HG02852 (cell line): ENCODE data around the gene DLK1.

Source experiments
- ATAC-seq: cut with Tn5 transposase; IDR thresholded peaks from one replicate; pipeline ENCODE4 v1.9.1; 2021; ENCODE audit warnings: mild to moderate bottlenecking, moderate library complexity; ENCODE audit not compliant: unreplicated experiment

The DLK1 gene

DNA sequence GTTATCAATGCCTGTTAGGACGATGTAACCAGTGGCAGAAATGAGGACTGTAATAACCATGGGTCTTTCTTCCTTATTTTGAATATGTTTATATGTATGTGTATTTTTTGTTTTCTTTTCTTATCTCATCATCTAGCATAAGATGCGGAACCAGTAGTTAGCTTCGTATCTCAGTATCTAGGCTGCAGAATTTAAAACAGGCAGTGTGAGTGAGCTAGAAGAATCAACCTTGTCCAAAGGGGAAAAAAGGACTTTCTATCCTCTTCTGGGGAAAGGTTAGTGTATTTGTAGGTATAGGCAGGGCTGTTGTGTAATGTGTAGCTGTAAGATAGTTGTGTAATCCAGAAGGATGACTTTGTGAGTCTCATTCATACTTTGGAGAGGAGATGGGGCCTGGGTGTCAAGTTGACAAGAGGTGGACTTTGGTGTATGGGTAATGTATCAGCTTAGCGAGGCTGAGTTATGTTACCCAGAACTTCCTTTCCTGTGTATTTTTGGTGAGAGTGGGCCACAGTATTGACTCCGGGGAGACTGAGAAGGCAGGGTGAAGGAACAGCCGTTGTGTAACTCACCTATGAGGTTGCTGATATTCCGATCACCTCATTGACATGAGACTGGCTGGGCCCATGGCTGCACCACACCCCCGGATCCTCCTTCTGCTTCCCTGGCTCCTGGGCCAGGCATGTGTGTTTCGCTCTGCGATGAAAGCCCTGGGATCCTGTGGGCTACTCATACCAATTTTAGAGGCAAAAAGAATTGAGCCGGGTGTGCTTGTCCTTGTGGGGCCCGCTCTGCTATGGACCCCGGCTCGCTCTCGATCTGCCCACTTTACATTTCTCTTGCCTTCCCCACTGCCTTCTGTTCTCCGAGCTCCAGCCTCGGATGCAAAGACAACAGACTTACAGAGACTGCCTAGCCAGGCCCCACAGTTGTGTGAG is 24.3 kb downstream of the DLK1 start:
- ATAC-seq: no peak

DNA sequence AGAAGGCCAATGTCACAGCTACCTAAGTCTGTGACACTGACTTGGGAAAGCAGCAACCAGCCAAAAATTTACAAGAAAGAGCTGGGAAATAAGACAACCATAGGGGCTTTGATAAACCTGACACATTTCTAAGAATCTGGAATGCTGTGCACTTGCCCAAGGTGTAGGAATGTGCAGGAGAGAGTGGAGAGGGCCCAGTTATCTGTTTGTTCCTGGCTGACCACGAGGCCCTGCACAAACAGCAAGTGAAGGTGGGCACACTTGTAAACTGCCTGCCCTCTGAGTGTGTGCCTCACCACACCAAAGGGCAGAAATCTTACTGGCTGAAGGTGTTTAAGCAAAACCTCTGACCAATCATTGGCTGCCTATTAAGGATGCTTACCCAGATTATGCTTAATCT is 27.3 kb downstream of the DLK1 start:
- no peak for ATAC-seq

DNA sequence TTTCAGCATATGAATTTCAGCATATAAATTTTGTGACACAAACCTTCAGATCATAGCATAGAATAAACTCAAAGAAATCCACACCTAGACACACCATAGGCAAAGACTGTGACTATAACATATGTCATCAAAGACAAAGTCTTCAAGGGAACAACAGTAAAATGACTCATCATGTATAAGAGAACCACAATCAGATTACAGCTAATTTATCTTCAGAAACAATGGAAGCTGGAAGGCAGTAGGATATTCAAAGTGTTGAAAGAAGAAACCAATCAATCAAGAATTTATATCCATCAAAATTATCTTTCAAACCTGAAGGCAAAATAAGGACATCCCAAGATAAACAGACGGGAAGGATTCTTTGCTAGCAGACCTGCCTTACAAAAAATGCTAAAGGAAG is 29.0 kb downstream of the DLK1 start:
- no peak for ATAC-seq

DNA sequence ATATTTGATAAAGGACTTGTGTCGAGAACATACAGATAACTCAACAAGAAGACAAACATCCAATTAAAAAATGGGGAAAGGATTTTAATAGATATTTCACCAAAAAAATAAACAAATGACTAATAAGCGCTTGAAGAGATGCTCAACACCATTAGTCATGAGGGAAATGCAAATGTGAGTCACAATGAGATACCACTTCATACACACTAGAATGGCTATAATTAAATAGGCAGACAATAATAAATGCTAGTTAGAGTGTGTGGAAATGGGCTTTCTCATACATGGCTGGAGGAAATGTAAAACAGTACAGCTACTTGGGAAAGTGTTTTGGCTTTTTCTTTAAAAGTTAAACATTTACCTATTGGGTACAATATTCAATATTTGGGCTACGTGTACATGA is 34.8 kb downstream of the DLK1 start:
- no peak for ATAC-seq

DNA sequence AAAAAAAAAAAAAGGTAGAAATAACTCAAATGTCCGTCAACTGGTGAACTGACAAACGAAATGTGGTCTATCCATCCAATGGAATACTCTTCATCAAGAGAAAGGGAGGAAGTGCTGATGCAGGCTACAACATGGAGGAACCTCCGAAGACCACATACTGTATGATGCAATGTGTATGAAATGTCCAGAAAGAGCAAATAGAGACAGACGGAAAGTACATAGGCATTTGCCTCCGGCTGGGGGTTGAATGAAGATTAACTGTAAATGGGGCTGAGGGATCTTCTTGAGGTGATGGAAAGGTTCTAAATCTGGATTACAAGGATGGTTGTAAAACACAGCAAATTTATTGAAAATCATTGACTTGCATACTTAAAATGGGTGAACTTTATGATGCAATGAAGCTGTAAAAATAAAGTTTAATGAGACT is 35.4 kb downstream of the DLK1 start:
- ATAC-seq: no peak

DNA sequence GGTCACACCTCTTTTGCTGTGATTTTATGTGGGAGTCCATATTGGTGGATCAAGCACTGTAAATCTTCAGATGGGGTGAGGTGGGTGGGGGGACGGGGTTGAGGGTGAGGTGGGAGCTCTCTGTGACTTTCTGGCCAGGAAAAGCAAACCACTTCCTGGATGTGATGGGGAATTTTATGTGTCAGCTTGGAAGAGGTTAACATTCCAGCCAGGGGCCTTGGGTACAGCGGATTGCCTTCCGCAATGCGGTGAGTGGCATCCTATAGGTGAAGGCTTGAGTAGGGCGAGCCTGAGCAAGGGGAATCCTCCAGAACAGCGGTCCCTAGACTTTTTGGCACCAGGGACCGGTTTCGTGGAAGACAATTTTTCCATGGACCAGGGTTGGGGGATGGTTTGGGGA is 36.2 kb downstream of the DLK1 start:
- no peak for ATAC-seq

DNA sequence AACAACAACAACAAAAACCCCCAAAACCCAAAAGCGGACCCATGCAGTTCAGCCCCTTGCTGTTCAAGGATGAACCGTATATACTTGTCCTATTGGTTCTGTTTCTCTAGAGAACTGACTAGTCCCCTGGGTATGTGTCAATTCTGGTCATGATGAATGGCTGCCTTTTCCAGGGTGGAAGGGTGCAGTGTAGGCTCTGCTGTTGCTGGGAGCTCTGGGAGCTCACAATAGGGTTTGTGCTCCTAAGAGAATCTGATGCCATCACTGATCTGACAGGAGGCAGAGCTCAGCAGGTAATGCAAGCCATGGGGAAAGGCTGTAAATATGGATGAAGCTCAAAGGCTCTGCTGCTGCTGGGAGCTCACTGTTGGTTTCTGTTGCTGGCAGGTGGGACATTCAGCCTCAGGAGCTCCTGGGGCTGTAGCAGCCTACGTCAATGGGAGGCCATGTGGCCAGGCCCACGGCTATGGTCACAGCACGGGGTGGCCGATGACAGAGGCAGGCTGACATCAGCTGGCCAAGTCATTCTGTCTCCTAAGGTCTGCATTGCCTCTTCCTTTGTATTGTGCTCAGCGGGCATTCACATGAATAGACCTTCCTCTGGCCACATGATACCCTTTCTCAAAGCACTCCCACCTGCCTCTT is 37.9 kb downstream of the DLK1 start:
- no peak for ATAC-seq

DNA sequence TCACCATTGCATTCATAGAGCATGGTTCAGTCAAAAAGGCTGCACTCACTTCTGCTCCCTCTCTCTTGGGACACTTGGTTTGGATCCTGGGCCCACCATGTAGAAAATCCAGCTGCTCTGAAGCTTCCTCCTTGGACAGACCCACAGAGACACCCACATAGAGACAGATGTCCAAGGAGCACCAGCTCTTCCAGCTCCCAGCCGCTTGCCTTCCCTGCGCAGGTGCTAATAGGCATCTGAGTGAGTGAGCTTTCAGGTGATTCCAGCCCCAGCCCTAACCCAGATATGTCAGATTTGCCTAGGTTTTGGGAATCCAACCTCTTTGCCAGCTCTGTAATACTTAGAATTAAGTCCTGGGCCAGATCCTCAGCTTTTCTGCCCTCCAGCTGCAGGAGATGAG is 38.6 kb downstream of the DLK1 start:
- ATAC-seq: no peak

DNA sequence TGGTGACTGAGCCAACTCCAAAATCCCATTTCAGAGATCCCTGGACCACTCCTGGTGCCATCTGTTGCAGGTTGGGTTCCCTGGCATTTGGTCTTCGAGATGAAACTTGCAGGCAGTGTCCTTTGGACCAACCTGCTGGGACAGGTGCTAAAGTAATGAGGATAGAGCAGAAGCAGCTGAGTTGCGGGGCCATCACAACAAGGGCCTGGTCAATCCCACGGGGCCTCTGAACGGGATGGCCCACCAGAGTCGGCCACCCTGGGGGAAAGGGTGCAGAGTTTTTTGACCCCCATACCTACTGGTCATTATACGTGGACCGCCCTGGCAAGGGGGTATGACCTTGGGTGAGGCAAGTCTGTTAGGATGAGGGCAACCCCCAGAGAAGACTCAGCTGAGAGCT is 39.3 kb downstream of the DLK1 start:
- ATAC-seq: no peak

DNA sequence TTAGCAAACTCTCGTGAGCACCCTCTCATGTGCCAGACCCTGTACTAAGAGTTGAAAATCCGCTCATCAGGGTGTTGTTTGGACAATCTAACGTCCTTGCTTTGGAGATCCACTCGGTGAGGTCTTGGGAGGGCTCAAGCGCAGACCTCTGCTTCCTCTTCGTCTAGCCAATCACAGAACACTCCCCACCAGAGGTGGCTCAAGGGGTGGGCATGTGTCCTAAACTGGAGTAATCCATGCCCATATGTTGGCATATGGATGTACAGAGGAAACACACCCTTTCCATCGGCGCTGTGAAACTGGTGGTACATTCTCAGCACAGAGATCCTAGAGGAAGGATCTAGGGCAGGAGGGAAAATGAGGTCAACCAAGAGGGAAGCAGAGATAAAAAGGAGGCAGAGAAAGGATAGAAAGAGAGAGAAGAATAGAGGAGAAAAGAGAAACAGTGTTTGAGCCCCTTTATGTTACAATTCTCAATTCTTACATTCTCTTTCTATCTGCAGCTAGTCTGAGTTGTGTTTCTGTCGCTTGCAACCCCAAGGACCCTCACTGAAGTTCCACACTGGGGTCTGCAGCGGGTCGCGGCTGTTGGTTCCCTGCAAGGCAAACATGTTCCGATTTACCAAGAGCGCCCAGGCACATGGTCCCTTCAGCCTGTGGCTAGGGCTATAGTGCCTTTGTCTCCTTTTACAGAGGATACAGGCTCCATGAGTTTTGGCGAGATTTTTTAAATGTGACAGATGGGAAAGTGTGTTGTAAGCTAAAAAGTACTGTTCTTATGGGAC is 40.5 kb downstream of the DLK1 start:
- no peak for ATAC-seq

DNA sequence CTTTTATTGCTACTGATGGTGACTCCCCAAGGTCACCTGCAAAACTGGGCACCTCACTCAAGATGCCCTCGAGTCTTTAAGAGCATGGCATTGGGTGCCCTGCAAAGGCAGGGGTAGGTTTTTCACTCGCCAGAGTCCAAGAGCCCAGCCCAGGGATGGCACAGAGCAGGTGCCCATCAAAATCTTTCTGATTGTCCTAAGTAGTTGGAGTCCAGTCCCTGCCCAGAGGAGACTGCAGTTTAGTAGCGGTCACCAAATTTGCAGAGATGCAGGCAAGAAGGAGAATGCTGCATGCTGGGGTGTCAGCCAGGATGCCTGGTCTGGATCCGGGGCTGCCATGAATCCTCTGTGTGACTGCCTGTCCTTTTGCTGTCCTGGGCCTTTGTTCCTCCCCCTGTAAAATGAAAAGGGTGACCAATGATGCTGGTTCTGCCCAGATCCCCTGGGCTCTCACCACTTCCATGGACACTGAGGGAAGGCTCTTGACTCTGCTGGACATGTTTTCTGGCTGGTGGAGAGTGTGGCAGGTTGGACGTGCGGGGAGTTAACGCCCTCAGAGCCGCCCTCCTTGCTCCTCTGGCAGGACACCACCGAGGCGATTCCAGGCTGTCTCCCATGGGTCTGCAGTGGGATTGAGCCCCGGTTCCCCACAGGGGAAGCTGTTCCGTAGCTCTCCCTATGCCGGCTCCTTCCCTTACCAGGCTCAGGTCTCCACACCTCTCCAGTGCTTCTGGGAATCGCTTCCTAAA is 41.3 kb downstream of the DLK1 start:
- ATAC-seq: no peak

DNA sequence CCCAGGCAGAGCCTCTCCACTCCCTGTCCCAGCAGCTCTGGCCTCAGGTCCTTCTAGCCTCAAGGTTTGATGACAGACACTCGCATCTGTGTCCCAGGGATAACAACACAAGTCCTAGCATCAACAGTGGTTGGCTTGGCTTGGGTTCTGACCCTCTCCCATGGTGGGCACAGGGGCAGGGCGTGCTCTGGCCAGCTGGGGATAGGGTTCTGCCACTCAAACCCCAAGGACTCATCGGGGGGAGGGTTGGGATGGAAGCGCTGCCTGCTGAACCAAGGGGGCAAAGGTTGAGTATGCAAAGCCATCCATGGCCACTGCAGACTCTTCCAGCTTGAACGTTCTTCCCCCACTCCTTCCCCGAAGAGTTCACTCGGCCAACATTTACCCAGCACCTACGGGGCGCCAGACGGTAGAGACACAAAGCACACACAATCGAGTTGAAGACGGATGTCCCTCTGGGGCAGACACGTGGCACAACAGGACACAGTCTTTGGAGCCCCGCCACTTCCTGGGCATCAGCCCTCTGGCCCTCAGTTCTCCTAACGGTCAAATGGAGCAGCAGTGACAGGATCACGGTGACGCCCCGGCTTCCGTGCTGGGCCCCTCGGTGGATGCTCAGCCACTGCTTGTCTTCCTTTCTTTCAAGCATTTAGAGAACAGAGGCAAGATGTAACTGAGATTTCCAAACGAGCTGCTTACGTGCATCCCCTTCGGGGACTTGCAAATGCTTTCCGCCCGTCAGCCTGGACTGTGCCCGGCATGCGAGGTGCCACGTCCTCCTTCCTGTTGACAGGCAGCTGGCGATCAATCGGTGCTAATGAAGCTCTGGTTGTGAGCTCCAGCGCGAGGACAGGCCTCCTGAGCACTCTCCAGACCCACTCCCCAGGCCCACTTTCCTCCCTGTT is 42.6 kb downstream of the DLK1 start:
- ATAC-seq: no peak

DNA sequence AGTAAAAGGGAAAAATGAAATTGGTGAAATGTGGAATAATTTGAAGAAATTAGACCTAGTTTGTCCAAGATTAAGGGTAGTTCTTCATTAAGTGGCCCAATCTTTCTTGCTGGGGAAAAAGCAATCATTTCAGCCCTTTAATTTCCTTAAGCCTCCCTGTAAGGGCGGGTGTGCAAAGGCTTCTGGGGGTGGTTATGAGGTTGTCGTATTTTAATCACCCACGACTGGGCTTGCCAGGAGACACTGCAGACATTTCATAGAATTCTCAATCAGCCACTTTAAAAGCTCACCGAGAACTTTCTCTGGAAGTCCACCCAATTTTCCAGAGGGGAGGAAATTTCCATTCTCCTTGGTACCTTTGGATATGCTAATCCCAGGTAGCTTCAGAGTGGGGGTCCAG is 43.4 kb downstream of the DLK1 start:
- no peak for ATAC-seq

DNA sequence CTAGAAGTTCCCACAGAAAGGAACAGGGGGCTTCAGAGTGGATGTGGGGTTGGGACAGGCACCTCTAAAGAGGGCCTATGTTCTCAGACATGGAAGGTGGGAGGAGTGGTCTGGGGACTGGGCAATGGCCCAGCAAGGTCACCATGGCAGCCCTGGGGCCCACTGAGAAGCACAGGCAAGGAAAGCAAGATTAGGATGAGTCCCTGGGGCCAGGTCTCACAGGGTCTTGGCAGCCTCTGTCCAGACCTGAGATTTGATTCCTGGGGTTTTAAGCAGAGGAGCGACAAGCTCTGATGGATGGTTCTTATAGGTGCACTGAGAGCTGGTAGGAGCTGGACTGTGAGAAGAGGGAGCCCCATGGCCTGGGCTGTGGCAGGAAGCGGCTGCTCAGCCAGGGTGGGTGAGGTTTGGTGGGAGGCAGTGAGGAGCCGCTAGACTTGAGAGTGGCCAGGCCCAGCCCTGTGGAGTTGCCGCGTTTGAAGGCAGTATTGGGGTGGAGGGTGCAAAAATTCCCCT is 44.0 kb downstream of the DLK1 start:
- no peak for ATAC-seq

DNA sequence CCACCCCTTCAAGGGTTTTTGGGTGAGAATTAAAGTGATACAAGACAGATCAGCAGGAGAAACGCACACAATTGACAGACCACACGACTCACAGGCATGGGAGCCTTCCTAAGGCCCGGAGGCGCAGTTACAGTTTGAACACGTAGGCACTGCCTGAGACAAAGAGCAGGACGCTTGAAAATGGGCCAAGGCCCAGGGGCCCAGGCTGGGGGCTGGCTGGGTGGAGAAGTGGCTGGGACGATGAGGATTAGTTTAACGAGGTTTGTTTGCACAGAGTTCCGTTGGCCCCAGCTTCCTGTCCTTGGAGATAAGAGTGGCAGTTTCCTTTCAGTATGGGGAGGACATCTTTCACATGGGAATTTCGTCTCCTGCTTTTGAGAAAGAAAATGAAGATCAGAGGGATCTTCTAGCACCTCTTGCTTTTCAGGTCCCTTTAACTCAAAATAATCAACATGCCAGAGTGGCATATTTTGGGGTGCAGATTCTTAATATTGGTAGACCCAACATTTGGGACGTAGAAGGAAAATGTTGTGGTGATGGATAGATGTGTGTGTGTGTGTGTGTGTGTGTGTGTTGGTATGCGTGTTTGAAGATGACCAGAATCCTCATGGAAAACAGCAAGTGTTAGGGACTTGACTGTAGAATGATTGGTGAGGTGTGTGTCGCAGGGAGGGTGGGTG is 44.6 kb downstream of the DLK1 start:
- no peak for ATAC-seq

DNA sequence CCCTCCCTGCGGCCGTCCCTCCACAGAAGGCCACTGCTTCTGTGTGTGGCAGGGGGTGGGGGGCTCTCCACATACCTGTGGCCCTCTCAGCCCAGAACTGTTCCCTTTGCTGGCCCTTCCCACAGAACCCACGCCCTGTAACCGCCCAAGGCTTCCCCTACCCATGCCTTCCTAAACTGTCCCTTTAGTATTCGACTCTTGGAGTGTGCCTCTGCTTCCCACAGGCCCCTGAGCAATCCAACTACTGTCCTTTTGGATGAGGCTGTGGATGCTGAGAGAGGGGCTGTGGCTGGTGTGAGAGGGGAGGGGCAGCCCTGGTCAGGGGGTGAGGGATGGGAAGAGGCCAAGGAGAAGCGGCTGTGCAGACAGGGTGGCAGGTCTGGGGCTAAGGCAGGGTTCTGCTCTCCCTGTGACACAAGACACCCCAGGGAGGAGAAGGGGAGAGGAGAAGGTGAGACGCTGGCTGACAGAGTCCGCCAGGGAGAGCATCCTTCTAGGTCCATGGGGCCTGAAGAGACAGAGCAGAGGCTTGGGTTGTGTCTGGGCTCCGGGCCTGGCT is 46.0 kb downstream of the DLK1 start:
- no peak for ATAC-seq

DNA sequence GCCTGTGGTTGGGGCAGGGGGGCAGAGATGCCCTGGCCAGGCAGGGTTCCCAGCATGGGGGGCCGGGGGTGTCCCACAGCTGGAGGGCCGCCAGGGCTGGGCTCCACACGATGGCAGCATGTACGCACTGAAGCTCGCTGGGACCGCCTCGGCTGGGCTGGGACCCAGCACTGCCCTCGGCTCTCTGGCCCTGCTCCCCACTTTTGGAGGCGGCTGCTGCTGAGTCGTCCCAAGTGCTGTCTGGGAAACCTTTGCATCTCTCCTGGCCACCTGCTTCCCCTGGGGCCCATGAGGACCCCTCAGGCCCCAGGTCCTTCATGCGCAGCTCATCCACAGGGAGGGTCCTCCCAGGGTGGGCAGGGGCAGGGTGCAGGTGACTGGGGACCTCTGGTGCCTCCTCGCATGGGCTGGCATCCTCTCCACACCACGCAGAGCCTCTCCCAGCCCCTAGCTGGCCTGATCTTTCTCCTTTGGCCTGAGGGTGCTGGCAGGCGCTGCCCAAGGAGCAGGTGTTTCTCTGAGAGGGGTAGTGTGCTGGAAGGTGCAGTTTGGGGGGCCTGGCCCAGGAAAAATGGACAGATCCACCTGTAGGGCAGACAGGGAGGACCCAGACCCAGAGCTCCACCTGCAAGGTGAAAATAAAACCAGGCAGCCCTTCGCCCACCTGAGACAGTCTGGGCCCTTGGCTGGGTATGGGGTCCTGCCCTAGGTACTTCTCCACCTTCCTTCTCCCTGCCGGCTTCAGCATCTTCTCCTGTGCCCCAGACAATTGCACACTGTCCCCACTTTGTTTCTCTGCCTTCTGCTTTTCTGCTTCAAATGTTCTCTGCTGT is 46.9 kb downstream of the DLK1 start:
- no peak for ATAC-seq

DNA sequence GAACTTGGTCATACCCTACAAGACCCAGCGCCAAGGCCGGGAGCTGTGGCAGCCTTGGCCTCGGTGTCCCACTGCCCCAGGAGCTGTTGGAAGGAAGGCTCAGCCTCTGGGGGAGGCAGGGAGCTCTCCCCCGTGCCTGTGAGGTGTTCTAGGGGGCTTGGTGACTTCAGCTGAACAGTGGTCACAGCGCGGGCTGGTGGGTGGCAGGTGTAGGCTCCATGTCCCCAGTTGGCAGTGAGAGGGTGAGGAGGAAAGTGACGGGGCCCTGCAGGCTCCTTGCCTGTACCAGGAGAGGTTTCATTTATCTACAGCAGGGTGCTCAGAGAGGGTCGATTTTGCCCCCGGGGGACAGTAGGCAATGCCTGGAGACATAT is 47.5 kb downstream of the DLK1 start:
- ATAC-seq: no peak
